SK-N-SH treated with all-trans-retinoic acid at 6 μM for 48 hours (cell line): ENCODE data around the gene TSNAXIP1.

Experiments used
- ATAC-seq: fragments of 200-7000 bp; cut with Tn5 transposase; 3 replicates; pipeline ENCODE4 v1.9.1; 2020; ENCODE audit warnings: mild to moderate bottlenecking, moderate library complexity
- ARNTL ChIP-seq: fragments of 450-650 bp; formaldehyde crosslinking; IDR thresholded peaks from 2 replicates; pipeline ENCODE4 v1.5.0; 2020; ENCODE audit warnings: low read depth, mild to moderate bottlenecking, moderate library complexity, borderline replicate concordance
- BACH2 ChIP-seq: fragments of 250-450 bp; sonication (Bioruptor Pico); IDR thresholded peaks from 2 replicates; pipeline ENCODE4 v1.9.0; 2021; ENCODE audit warnings: mild to moderate bottlenecking, borderline replicate concordance
- CSDC2 ChIP-seq: fragments of 250-450 bp; sonication (Bioruptor Pico); IDR thresholded peaks from 2 replicates; pipeline ENCODE4 v1.5.0; 2020; ENCODE audit warnings: mild to moderate bottlenecking, moderate library complexity
- CSRNP3 ChIP-seq: fragments of 250-450 bp; sonication (Bioruptor Pico); IDR thresholded peaks from 2 replicates; pipeline ENCODE4 v1.5.1; 2021; ENCODE audit warnings: mild to moderate bottlenecking, moderate library complexity
- ESRRG ChIP-seq: fragments of 250-450 bp; sonication (Bioruptor Pico); IDR thresholded peaks from 2 replicates; pipeline ENCODE4 v1.6.1; 2021; ENCODE audit warnings: mild to moderate bottlenecking
- GLIS3 ChIP-seq: fragments of 250-450 bp; sonication (Bioruptor Pico); IDR thresholded peaks from 2 replicates; pipeline ENCODE4 v1.5.0; 2020; ENCODE audit warnings: mild to moderate bottlenecking, moderate library complexity
- ISL1 ChIP-seq: fragments of 250-450 bp; sonication (Bioruptor Pico); IDR thresholded peaks from 2 replicates; pipeline ENCODE4 v2.1.2; 2022; ENCODE audit warnings: mild to moderate bottlenecking, moderate library complexity
- OSR1 ChIP-seq: fragments of 250-450 bp; sonication (Bioruptor Pico); IDR thresholded peaks from 2 replicates; pipeline ENCODE4 v1.8.0; 2022; ENCODE audit warnings: moderate library complexity, mild to moderate bottlenecking, inconsistent platforms
- PATZ1 ChIP-seq: fragments of 250-450 bp; sonication (Bioruptor Pico); IDR thresholded peaks from 2 replicates; pipeline ENCODE4 v1.8.0; 2020; ENCODE audit warnings: mild to moderate bottlenecking, moderate library complexity, borderline replicate concordance
- POU6F1 ChIP-seq: fragments of 250-450 bp; sonication (Bioruptor Pico); IDR thresholded peaks from 2 replicates; pipeline ENCODE4 v1.8.0; 2021; ENCODE audit warnings: low read depth, mild to moderate bottlenecking, moderate library complexity, borderline replicate concordance
- PPARA ChIP-seq: fragments of 250-450 bp; sonication (Bioruptor Pico); IDR thresholded peaks from 2 replicates; pipeline ENCODE4 v1.5.0; 2020; ENCODE audit warnings: mild to moderate bottlenecking, borderline replicate concordance
- RARB ChIP-seq: fragments of 250-450 bp; sonication (Bioruptor Pico); IDR thresholded peaks from 2 replicates; pipeline ENCODE4 v1.8.0; 2021; ENCODE audit warnings: mild to moderate bottlenecking, moderate library complexity
- SNAI2 ChIP-seq: fragments of 250-450 bp; sonication (Bioruptor Pico); IDR thresholded peaks from 2 replicates; pipeline ENCODE4 v1.5.0; 2020; ENCODE audit warnings: mild to moderate bottlenecking, moderate library complexity
- TCF4 ChIP-seq: fragments of 250-450 bp; sonication (Bioruptor Pico); IDR thresholded peaks from 2 replicates; pipeline ENCODE4 v1.8.0; 2021; ENCODE audit warnings: mild to moderate bottlenecking, moderate library complexity, borderline replicate concordance
- TOX ChIP-seq: fragments of 250-450 bp; sonication (Bioruptor Pico); IDR thresholded peaks from 2 replicates; pipeline ENCODE4 v1.8.0; 2021; ENCODE audit warnings: mild to moderate bottlenecking, moderate library complexity, borderline replicate concordance
- TSHZ2 ChIP-seq: fragments of 250-450 bp; sonication (Bioruptor Pico); IDR thresholded peaks from 2 replicates; pipeline ENCODE4 v1.5.0; 2020; ENCODE audit warnings: mild to moderate bottlenecking, moderate library complexity
- ZC3H10 ChIP-seq: fragments of 250-450 bp; sonication (Bioruptor Pico); IDR thresholded peaks from 2 replicates; pipeline ENCODE4 v1.5.1; 2021; ENCODE audit warnings: mild to moderate bottlenecking, moderate library complexity
- ZFP3 ChIP-seq: fragments of 250-450 bp; sonication (Bioruptor Pico); IDR thresholded peaks from 2 replicates; pipeline ENCODE4 v1.5.0; 2020; ENCODE audit warnings: mild to moderate bottlenecking, moderate library complexity
- ZFP30 ChIP-seq: fragments of 450-650 bp; formaldehyde crosslinking; IDR thresholded peaks from 2 replicates; pipeline ENCODE4 v1.5.0; 2022; ENCODE audit warnings: mild to moderate bottlenecking, moderate library complexity
- ZNF565 ChIP-seq: fragments of 450-650 bp; formaldehyde crosslinking; conservative IDR thresholded peaks from 2 replicates; pipeline ENCODE4 v1.5.0; 2020; ENCODE audit warnings: low read depth, mild to moderate bottlenecking, moderate library complexity
- ZNF70 ChIP-seq: fragments of 450-650 bp; formaldehyde crosslinking; IDR thresholded peaks from 2 replicates; pipeline ENCODE4 v1.5.0; 2020; ENCODE audit warnings: mild to moderate bottlenecking, moderate library complexity
- ZNF8 ChIP-seq: fragments of 450-650 bp; formaldehyde crosslinking; IDR thresholded peaks from 2 replicates; pipeline ENCODE4 v1.5.0; 2020; ENCODE audit warnings: mild to moderate bottlenecking, moderate library complexity

Gene TSNAXIP1

GRCh38 chr16:67857547-67858233, 51.0 kb downstream of the TSNAXIP1 start:
- ATAC-seq: peak; percentile 94
- TF ChIP-seq ZNF8 (CRISPR knock-in tag) (no peak), BACH2 (CRISPR knock-in tag) (no peak), PPARA (no peak), TOX (no peak), PATZ1 (CRISPR knock-in tag) (no peak), SNAI2 (CRISPR knock-in tag) (no peak), ARNTL (CRISPR knock-in tag) (no peak), ZFP30 (CRISPR knock-in tag) (no peak)

- no peak for ATAC-seq
- TF ChIP-seq PATZ1 (CRISPR knock-in tag) (no peak), TCF4 (CRISPR knock-in tag) (no peak), ZNF8 (CRISPR knock-in tag) (no peak)
Observed at GRCh38 chr16:67858500-67858899, 51.8 kb downstream of the TSNAXIP1 start.

- no peak for ATAC-seq
- TF ChIP-seq CSRNP3 (CRISPR knock-in tag) (no peak), TSHZ2 (CRISPR knock-in tag) (no peak), ZC3H10 (CRISPR knock-in tag) (no peak), PPARA (no peak), ZNF565 (no peak), ISL1 (no peak), PATZ1 (CRISPR knock-in tag) (no peak), GLIS3 (CRISPR knock-in tag) (no peak), RARB (CRISPR knock-in tag) (no peak), BACH2 (CRISPR knock-in tag) (no peak), POU6F1 (CRISPR knock-in tag) (no peak), ARNTL (CRISPR knock-in tag) (no peak), OSR1 (CRISPR knock-in tag) (no peak), TOX (no peak), ZFP3 (no peak), SNAI2 (CRISPR knock-in tag) (no peak), CSDC2 (CRISPR knock-in tag) (no peak), ZNF70 (no peak), ESRRG (CRISPR knock-in tag) (no peak)
- TF ChIP-seq, all 23 proteins: peak for 0
Observed at GRCh38 chr16:67860589-67861398, 54.1 kb downstream of the TSNAXIP1 start.
